Naive thymus-derived CD4-positive, alpha-beta T cell (primary cell): ENCODE measurements around the gene SLC12A3. TPM values are rescaled to one million over a fixed set of nuclear protein-coding genes. Genes with fewer than 3 reads are reported as not detected.

Experiments
- ATAC-seq: fragments of 150-1000 bp; cut with Tn5 transposase; 2 replicates; pipeline ENCODE4 v1.10.0; 2021; ENCODE audit warnings: mild to moderate bottlenecking, moderate library complexity
- CTCF ChIA-PET: fragments of 350-600 bp; sonication (Branson Sonifier 250); formaldehyde crosslinking; loops from one replicate; lab custom pipeline; 2021; ENCODE audit warnings: antibody characterized with exemption; lab: Charles Lee
- POLR2A ChIA-PET: fragments of 350-600 bp; sonication (Branson Sonifier 250); formaldehyde crosslinking; loops from one replicate; lab custom pipeline; 2021; ENCODE audit warnings: antibody characterized with exemption, inconsistent platforms; lab: Charles Lee
- DNase-seq, 9 donors: peaks; one replicate each; pipeline versions ENCODE4 v3.0.0 to v3.0.0-alpha.2; 2020 to 2022; ENCODE audit warnings: mixed read lengths in 1 of 9
- H3K27ac ChIP-seq: one replicate; pipeline ENCODE4 v1.7.0; 2013; ENCODE audit warnings: mild to moderate bottlenecking, low read depth, low read length, moderate library complexity
- H3K27me3 ChIP-seq, 2 donors: one replicate each; pipeline ENCODE4 v1.7.0; 2013; ENCODE audit warnings: low read length in 2 of 2, mild to moderate bottlenecking in 2 of 2, moderate library complexity in 2 of 2; ENCODE audit not compliant: control insufficient read depth in 2 of 2, insufficient read depth in 2 of 2
- H3K36me3 ChIP-seq, 3 experiments: 1 replicate in 2 of 3; 2 replicates in 1 of 3; pipeline ENCODE4 v1.7.0; 2013; ENCODE audit warnings: low read length in 3 of 3, mild to moderate bottlenecking in 3 of 3, moderate library complexity in 1 of 3; ENCODE audit not compliant: insufficient read depth in 3 of 3, control insufficient read depth in 2 of 3
- H3K4me1 ChIP-seq, 2 donors: one replicate each; pipeline ENCODE4 v1.7.0; 2013; ENCODE audit warnings: low read length in 2 of 2, mild to moderate bottlenecking in 2 of 2, moderate library complexity in 1 of 2; ENCODE audit not compliant: control insufficient read depth in 2 of 2, insufficient read depth in 2 of 2
- H3K4me3 ChIP-seq: 2 replicates; pipeline ENCODE4 v1.7.0; 2013; ENCODE audit warnings: mild to moderate bottlenecking, low read length
- H3K9me3 ChIP-seq, 3 experiments: 1 replicate in 2 of 3; 2 replicates in 1 of 3; pipeline ENCODE4 v1.7.0; 2013; ENCODE audit warnings: low read length in 3 of 3; ENCODE audit not compliant: control insufficient read depth in 2 of 3
- H3K27ac Mint-ChIP-seq, 9 donors: one replicate each; pipeline ENCODE4 v1.8.0; 2020 to 2022; ENCODE audit warnings: mixed read lengths in 9 of 9, mild to moderate bottlenecking in 8 of 9, moderate library complexity in 5 of 9, inconsistent platforms in 2 of 9
- H3K27me3 Mint-ChIP-seq, 5 donors: one replicate each; pipeline ENCODE4 v1.8.0; 2021 to 2022; ENCODE audit warnings: mixed read lengths in 5 of 5, mild to moderate bottlenecking in 1 of 5
- H3K36me3 Mint-ChIP-seq, 5 donors: one replicate each; pipeline ENCODE4 v1.8.0; 2020 to 2022; ENCODE audit warnings: mixed read lengths in 5 of 5, mild to moderate bottlenecking in 3 of 5, inconsistent platforms in 1 of 5
- H3K4me1 Mint-ChIP-seq, 7 donors: one replicate each; pipeline ENCODE4 v1.8.0; 2020 to 2022; ENCODE audit warnings: mixed read lengths in 7 of 7, mild to moderate bottlenecking in 3 of 7, inconsistent platforms in 1 of 7
- H3K4me3 Mint-ChIP-seq, 10 donors: one replicate each; pipeline ENCODE4 v1.8.0; 2020 to 2022; ENCODE audit warnings: mild to moderate bottlenecking in 10 of 10, mixed read lengths in 10 of 10, moderate library complexity in 6 of 10, inconsistent platforms in 2 of 10
- H3K9me3 Mint-ChIP-seq, 11 donors: one replicate each; pipeline ENCODE4 v1.8.0; 2020 to 2022; ENCODE audit warnings: mixed read lengths in 11 of 11, mild to moderate bottlenecking in 4 of 11, inconsistent platforms in 1 of 11, moderate library complexity in 1 of 11
- intact Hi-C, 2 donors: fragments of 100-400 bp; cut with micrococcal nuclease; formaldehyde crosslinking; loops; one replicate each; pipeline ENCODE4 v1.15.1; 2023
- polyA plus RNA-seq, 2 donors: library from polyadenylated mRNA; unstranded; fragments of 300-500 nt; fragmentation: Illumina TruSeq; gene quantifications; one replicate each; pipeline ENCODE4 v1.2.3, GENCODE V29; 2021
- total RNA-seq, 6 experiments: library from RNA in 5 of 6; stranded (reverse) in 5 of 6; gene quantifications; 1 replicate in 5 of 6; 2 replicates in 1 of 6; pipeline ENCODE4 v1.2.3 and lab custom pipeline; 2021 to 2026

SLC12A3 gene
- total and polyA plus RNA-seq, 7 experiments from 2014 or later: 0.08 to 0.49 TPM; not detected in 5

DNA sequence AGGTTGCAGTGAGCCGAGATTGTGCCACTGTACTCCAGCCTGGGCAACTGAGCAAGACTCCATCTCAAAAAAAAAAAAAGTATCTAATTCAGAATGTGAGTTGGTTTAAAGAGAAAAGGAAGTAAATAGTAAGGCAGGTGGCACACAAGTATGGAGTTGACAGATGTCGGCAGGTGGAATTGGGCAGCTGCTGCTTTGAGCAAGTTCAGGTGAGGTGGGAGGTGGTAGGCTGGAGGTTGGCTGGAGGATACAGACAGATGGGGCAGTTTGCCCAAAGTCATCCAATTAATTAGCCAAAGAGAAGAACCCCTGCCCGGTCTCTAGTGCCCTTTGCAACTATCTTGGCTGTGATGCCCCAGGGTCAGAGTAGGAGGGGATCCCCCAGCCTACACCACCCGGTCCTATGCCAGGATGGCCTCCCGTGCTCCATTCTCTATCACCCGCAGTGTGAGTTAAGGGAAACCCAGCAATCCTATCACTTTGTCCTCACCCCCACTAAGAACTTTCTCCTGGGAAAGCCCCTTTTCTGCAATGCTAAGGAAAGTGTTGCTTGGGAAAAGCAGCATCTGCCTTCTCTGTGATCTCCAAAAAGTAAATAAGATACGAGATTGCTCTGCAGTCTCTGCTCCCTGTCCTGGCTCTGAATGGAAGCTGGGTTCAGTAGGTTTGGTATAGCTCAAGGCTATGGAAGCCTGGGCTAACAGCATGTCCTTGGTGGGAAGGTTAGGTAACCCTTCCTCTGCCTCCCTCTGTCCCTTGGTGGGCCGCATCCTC is 32.2 kb downstream of the SLC12A3 start:
- H3K27me3 Mint-ChIP-seq: peaks cover 0 to 23% (median 3%) of the 10 kb centered on the region in 5 donors
- ATAC-seq (no peak), DNase-seq (no peak)
- peak overlapping the region in 2 of 9 donors; percentile 7 to 78 for H3K27ac Mint-ChIP-seq
- no peak overlapping the region for H3K4me3 ChIP-seq
- H3K9me3 Mint-ChIP-seq: no peaks in the 10 kb centered on the region
- no peaks in the 10 kb centered on the region for H3K36me3 ChIP-seq
- peaks cover 7 to 8% of the 10 kb centered on the region in 2 donors for H3K4me1 ChIP-seq
- H3K36me3 Mint-ChIP-seq: no peaks in the 10 kb centered on the region
- intact Hi-C loops: no loop called here
- peak overlapping the region in 2 of 10 donors; percentile 24 to 25 for H3K4me3 Mint-ChIP-seq
- POLR2A ChIA-PET: interaction anchor here (0.7 kb wide), 1 partner anchor 448 kb away, joined by 3 read pairs; no protein-coding TSS in a partner anchor
- CTCF ChIA-PET: no interaction called here
- no peaks in the 10 kb centered on the region for H3K9me3 ChIP-seq
- no peak overlapping the region for H3K27ac ChIP-seq
- no peaks in the 10 kb centered on the region for H3K27me3 ChIP-seq
- peaks cover 8 to 24% (median 18%) of the 10 kb centered on the region in 7 donors for H3K4me1 Mint-ChIP-seq

DNA sequence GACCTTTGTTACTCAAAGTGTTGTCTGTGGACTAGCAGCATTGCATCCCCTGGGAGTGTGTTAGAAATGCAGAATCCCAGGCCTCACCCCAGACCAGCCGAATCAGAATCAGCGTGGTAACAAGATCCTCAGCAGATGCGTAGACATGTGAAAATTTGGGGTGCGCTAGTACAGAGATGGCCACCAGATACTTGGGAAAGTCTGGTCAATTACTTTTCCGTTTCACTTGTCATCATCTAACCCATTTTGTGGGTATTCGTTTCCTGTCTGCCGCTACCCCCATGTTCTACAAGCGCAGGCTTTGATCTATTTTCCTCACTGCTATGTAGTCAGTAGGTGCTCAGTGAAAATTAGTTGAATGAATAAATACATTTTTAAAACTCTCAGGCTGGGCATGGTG is 33.8 kb downstream of the SLC12A3 start:
- CTCF ChIA-PET: no interaction called here

DNA sequence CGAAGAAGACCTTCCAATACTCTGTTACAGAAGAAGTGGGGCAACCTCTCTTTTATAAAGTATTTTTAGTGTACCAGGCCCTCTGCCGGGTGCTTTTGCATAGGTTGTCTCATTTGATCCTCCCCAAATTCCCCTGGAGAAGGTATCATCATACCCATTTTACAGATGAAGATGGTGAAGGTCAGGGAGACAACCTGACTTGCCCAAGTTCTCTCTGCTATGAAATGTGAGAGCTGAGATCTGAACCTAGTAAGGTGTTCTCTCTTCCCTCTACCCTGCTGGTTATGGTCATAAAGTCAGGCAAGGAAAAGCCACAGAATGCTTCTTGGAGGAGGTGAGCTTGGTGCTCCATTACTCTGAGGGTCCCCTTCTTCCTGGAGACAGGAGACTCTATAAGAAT is 38.9 kb downstream of the SLC12A3 start:
- ChIA-PET POLR2A (no interaction called here), CTCF (no interaction called here)
- peaks cover 3 to 7% of the 10 kb centered on the region in 2 donors for H3K4me1 ChIP-seq
- H3K27ac ChIP-seq: no peak overlapping the region
- intact Hi-C loops: no loop called here
- Mint-ChIP-seq H3K4me3 (no peak overlapping the region), H3K36me3 (peaks cover 0 to 4% (median 0%) of the 10 kb centered on the region in 5 donors), H3K9me3 (peaks cover 0 to 6% (median 0%) of the 10 kb centered on the region in 11 donors), H3K4me1 (peaks cover 3 to 15% (median 12%) of the 10 kb centered on the region in 7 donors), H3K27me3 (peaks cover 0 to 20% (median 3%) of the 10 kb centered on the region in 5 donors), H3K27ac (no peak overlapping the region)
- no peaks in the 10 kb centered on the region for H3K9me3 ChIP-seq
- ATAC-seq: no peak
- no peaks in the 10 kb centered on the region for H3K36me3 ChIP-seq
- H3K4me3 ChIP-seq: no peak overlapping the region
- no peaks in the 10 kb centered on the region for H3K27me3 ChIP-seq
- DNase-seq: no peak

More for the DNA sequence above, 33.8 kb downstream of the SLC12A3 start:
- no peak overlapping the region for H3K27ac ChIP-seq
- POLR2A ChIA-PET: no interaction called here
- Mint-ChIP-seq H3K4me3 (peak overlapping the region in 2 of 10 donors; percentile 38 to 41), H3K27me3 (peaks cover 0 to 23% (median 3%) of the 10 kb centered on the region in 5 donors), H3K4me1 (peaks cover 8 to 24% (median 18%) of the 10 kb centered on the region in 7 donors), H3K9me3 (no peaks in the 10 kb centered on the region), H3K36me3 (no peaks in the 10 kb centered on the region), H3K27ac (peak overlapping the region in 3 of 9 donors; percentile 4 to 78 (median 8))
- no peak overlapping the region for H3K4me3 ChIP-seq
- H3K9me3 ChIP-seq: no peaks in the 10 kb centered on the region
- H3K27me3 ChIP-seq: no peaks in the 10 kb centered on the region
- DNase-seq (peak in 2 of 9 donors; percentile 10 to 24), ATAC-seq (peak; percentile 29)
- H3K36me3 ChIP-seq: no peaks in the 10 kb centered on the region
- H3K4me1 ChIP-seq: peaks cover 7 to 8% of the 10 kb centered on the region in 2 donors
- intact Hi-C loops: no loop called here

DNA sequence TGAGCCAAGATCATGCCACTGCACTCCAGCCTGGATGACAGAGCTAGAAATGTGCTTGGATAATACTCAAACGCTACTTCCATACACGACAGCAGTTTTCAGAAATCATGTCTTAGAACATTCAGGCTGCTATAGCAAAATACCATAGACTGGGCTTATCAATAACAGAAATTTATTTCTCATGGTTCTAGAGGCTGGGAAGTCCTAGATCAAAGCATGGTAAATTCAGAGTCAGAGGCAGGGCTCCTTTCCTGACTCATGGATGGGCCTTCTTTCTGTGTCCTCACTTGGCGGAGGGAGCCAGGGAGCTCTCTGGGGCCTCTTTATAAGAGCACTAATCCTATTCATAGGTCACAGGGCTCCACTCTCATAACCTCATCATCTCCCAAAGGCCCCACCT is 42.4 kb downstream of the SLC12A3 start:
- intact Hi-C loops: no loop called here
- Histone ChIP-seq H3K27ac (no peak overlapping the region), H3K27me3 (no peaks in the 10 kb centered on the region), H3K36me3 (no peaks in the 10 kb centered on the region), H3K4me1 (peaks cover 0 to 9% of the 10 kb centered on the region in 2 donors), H3K4me3 (no peak overlapping the region), H3K9me3 (no peaks in the 10 kb centered on the region)
- ATAC-seq (no peak), DNase-seq (no peak)
- Mint-ChIP-seq H3K27me3 (peaks cover 0 to 4% (median 0%) of the 10 kb centered on the region in 5 donors), H3K27ac (peak overlapping the region in 1 of 9 donors; percentile 69), H3K9me3 (peaks cover 0 to 6% (median 0%) of the 10 kb centered on the region in 11 donors), H3K4me3 (no peak overlapping the region), H3K36me3 (peaks cover 0 to 4% (median 0%) of the 10 kb centered on the region in 5 donors), H3K4me1 (peaks cover 0 to 20% (median 17%) of the 10 kb centered on the region in 7 donors)
- ChIA-PET CTCF (no interaction called here), POLR2A (no interaction called here)

DNA sequence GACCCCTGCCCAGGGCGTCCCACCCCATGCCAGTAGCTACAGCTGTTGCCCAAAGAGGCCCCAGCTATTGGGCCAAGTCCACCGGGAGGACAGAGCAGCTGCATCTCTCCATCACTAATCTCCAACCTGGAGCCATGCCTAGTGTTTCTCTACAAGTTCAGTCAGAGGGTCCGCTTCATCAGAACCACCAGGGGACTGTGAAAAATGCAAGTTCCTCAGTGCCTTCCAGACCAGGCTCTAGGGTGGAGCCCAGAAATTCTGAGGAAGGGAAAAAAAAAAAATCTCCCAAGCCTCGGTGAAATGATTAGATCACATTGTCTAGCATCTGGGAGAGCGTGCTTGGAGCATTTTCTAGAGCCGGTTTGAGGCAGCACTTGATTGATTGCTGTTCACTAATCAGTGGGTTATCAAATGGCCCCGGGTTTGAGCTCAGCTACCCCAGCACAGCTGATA is 44.5 kb downstream of the SLC12A3 start:
- Mint-ChIP-seq H3K27me3 (peaks cover 0 to 13% (median 0%) of the 10 kb centered on the region in 5 donors), H3K4me3 (peak overlapping the region in 1 of 10 donors; percentile 38), H3K9me3 (peaks cover 0 to 6% (median 0%) of the 10 kb centered on the region in 11 donors), H3K27ac (no peak overlapping the region), H3K4me1 (peaks cover 0 to 29% (median 17%) of the 10 kb centered on the region in 7 donors), H3K36me3 (peaks cover 0 to 4% (median 0%) of the 10 kb centered on the region in 5 donors)
- intact Hi-C loops: no loop called here
- no peak overlapping the region for H3K27ac ChIP-seq
- no peaks in the 10 kb centered on the region for H3K9me3 ChIP-seq
- ChIA-PET CTCF (interaction anchor here (1.9 kb wide), 1 partner anchor 391 kb away, joined by 4 read pairs; no protein-coding TSS in a partner anchor), POLR2A (no interaction called here)
- no peaks in the 10 kb centered on the region for H3K36me3 ChIP-seq
- ATAC-seq (no peak), DNase-seq (no peak)
- peaks cover 0 to 9% of the 10 kb centered on the region in 2 donors for H3K4me1 ChIP-seq
- no peak overlapping the region for H3K4me3 ChIP-seq
- H3K27me3 ChIP-seq: no peaks in the 10 kb centered on the region

DNA sequence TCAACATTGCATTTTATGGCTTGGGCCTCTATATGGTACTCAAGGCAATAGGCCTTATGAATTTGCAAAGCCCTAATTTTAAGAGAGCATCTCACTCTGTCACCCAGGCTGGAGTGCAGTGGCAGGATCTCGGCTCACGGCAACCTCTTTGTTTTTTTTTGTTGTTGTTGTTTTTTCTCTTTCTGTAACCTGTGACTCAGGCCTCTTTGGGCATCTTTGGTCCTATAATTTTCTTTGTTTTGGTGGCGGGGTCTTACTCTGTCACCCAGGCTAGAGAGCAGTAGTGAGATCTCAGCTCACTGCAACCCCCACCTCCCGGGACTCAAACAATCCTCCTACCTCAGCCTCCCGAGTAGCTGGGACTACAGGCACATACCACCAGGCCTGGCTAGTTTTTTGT is 45.1 kb downstream of the SLC12A3 start:
- Mint-ChIP-seq H3K27me3 (peaks cover 0 to 17% (median 0%) of the 10 kb centered on the region in 5 donors), H3K27ac (peak overlapping the region in 5 of 9 donors; percentile 11 to 48 (median 37)), H3K9me3 (peaks cover 0 to 6% (median 0%) of the 10 kb centered on the region in 11 donors), H3K36me3 (peaks cover 0 to 4% (median 0%) of the 10 kb centered on the region in 5 donors), H3K4me1 (peaks cover 0 to 30% (median 17%) of the 10 kb centered on the region in 7 donors), H3K4me3 (peak overlapping the region in 1 of 10 donors; percentile 38)
- Histone ChIP-seq H3K4me3 (no peak overlapping the region), H3K4me1 (peaks cover 0 to 9% of the 10 kb centered on the region in 2 donors), H3K27me3 (no peaks in the 10 kb centered on the region), H3K27ac (no peak overlapping the region), H3K9me3 (no peaks in the 10 kb centered on the region), H3K36me3 (no peaks in the 10 kb centered on the region)
- DNase-seq (no peak), ATAC-seq (no peak)
- ChIA-PET POLR2A (interaction anchor here (0.6 to 1.8 kb wide), 3 partner anchors 23 to 42 kb away, joined by 4 to 7 read pairs (median 5); no protein-coding TSS in a partner anchor), CTCF (interaction anchor here (1.9 kb wide), 1 partner anchor 390 kb away, joined by 4 read pairs; no protein-coding TSS in a partner anchor)
- intact Hi-C loops: loop anchor here in 1 of 2 donors (2.0 kb wide), 1 partner anchor 43 kb away; no protein-coding TSS in a partner anchor
